GM23338 (cell line): ENCODE data around the gene LRFN3. TPM values are rescaled to one million over a fixed set of nuclear protein-coding genes. Genes with fewer than 3 reads are reported as not detected.

Experiments used
- CREB1 ChIP-seq: fragments of 250-450 bp; sonication (Bioruptor Pico); IDR thresholded peaks from 2 replicates; pipeline ENCODE4 v1.5.0; 2020; ENCODE audit warnings: low read depth, mild to moderate bottlenecking, moderate library complexity
- CTCF ChIP-seq, 2 experiments: fragments of 200-600 bp in 1 of 2; sonication (generic) in 1 of 2; conservative IDR thresholded peaks; 2 replicates each; pipeline versions ENCODE4 v1.5.1 to v1.6.1; 2016 to 2017; ENCODE audit warnings: antibody characterized with exemption in 2 of 2, low read depth in 2 of 2, mild to moderate bottlenecking in 2 of 2, moderate library complexity in 1 of 2
- POLR2AphosphoS5 ChIP-seq: IDR thresholded peaks from 2 replicates; pipeline ENCODE4 v1.6.1; 2016; ENCODE audit warnings: antibody characterized with exemption, low read depth
- REST ChIP-seq: IDR thresholded peaks from one replicate; pipeline ENCODE4 v1.6.1; 2018; ENCODE audit warnings: antibody characterized with exemption; ENCODE audit not compliant: unreplicated experiment
- ZNF114 ChIP-seq: fragments of 250-450 bp; sonication (Bioruptor Pico); IDR thresholded peaks from 2 replicates; pipeline ENCODE4 v1.5.0; 2020; ENCODE audit warnings: mild to moderate bottlenecking, moderate library complexity
- polyA plus RNA-seq: library from polyadenylated mRNA; unstranded; fragments of >200 nt; fragmentation: Nextera tagmentation; extraction: Ambion mirVana; gene quantifications from 2 replicates; pipeline ENCODE4 v1.2.1, GENCODE V29; 2016
- total RNA-seq: library from RNA; depleted of rRNA; stranded (reverse); fragments of >200 nt; shearing (Covaris generic); gene quantifications from 2 replicates; pipeline ENCODE4 v1.2.3, GENCODE V29; 2014
- TF ChIP-seq, protein P1 (sequence below): fragments of 250-450 bp; sonication (Bioruptor Pico); IDR thresholded peaks from 2 replicates; pipeline ENCODE4 v1.5.0; 2020; ENCODE audit warnings: mild to moderate bottlenecking, moderate library complexity

Gene LRFN3
- total and polyA plus RNA-seq, 2 experiments from 2014 or later = 5.8 to 15.1 TPM

DNA sequence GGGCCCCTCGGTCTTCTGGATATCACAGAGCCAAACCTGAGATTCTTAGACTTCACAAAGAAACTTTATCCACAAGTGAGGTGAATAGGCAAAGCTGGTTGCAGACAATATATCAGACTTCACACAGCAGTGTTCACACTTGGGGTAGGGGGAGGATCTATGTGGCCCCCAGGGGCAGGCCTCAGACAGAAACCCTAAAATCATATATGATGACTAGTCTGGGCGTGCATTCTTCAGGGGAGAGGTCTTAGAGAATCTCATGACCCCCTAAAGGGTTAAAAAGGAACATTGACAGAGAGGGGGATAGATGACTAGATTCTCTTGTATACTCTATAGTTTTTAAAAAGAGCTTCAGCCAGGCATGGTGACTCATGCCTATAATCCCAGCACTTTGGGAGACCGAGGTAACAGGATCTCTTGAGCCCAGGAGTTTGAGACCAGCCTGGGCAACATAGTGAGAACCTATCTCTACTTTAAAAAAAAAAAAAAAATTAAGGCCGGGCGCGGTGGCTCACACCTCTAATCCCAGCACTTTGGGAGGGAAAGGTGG, 30.9 kb upstream of the LRFN3 start (continued):
- TF ChIP-seq, protein P1, sequence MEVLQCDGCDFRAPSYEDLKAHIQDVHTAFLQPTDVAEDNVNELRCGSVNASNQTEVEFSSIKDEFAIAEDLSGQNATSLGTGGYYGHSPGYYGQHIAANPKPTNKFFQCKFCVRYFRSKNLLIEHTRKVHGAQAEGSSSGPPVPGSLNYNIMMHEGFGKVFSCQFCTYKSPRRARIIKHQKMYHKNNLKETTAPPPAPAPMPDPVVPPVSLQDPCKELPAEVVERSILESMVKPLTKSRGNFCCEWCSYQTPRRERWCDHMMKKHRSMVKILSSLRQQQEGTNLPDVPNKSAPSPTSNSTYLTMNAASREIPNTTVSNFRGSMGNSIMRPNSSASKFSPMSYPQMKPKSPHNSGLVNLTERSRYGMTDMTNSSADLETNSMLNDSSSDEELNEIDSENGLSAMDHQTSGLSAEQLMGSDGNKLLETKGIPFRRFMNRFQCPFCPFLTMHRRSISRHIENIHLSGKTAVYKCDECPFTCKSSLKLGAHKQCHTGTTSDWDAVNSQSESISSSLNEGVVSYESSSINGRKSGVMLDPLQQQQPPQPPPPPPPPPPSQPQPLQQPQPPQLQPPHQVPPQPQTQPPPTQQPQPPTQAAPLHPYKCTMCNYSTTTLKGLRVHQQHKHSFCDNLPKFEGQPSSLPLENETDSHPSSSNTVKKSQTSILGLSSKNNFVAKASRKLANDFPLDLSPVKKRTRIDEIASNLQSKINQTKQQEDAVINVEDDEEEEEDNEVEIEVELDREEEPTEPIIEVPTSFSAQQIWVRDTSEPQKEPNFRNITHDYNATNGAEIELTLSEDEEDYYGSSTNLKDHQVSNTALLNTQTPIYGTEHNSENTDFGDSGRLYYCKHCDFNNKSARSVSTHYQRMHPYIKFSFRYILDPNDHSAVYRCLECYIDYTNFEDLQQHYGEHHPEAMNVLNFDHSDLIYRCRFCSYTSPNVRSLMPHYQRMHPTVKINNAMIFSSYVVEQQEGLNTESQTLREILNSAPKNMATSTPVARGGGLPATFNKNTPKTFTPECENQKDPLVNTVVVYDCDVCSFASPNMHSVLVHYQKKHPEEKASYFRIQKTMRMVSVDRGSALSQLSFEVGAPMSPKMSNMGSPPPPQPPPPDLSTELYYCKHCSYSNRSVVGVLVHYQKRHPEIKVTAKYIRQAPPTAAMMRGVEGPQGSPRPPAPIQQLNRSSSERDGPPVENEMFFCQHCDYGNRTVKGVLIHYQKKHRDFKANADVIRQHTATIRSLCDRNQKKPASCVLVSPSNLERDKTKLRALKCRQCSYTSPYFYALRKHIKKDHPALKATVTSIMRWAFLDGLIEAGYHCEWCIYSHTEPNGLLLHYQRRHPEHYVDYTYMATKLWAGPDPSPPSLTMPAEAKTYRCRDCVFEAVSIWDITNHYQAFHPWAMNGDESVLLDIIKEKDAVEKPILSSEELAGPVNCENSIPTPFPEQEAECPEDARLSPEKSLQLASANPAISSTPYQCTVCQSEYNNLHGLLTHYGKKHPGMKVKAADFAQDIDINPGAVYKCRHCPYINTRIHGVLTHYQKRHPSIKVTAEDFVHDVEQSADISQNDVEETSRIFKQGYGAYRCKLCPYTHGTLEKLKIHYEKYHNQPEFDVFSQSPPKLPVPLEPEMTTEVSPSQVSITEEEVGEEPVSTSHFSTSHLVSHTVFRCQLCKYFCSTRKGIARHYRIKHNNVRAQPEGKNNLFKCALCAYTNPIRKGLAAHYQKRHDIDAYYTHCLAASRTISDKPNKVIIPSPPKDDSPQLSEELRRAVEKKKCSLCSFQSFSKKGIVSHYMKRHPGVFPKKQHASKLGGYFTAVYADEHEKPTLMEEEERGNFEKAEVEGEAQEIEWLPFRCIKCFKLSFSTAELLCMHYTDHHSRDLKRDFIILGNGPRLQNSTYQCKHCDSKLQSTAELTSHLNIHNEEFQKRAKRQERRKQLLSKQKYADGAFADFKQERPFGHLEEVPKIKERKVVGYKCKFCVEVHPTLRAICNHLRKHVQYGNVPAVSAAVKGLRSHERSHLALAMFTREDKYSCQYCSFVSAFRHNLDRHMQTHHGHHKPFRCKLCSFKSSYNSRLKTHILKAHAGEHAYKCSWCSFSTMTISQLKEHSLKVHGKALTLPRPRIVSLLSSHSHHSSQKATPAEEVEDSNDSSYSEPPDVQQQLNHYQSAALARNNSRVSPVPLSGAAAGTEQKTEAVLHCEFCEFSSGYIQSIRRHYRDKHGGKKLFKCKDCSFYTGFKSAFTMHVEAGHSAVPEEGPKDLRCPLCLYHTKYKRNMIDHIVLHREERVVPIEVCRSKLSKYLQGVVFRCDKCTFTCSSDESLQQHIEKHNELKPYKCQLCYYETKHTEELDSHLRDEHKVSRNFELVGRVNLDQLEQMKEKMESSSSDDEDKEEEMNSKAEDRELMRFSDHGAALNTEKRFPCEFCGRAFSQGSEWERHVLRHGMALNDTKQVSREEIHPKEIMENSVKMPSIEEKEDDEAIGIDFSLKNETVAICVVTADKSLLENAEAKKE = no peak
- TF ChIP-seq POLR2AphosphoS5 = no peak
- TF ChIP-seq CTCF (conservative IDR thresholded peaks at IDR 0.05; ENCODE audit: low read depth in 2 of 2) = no peak
- TF ChIP-seq CREB1 (CRISPR knock-in tag) = no peak
- TF ChIP-seq ZNF114 (CRISPR knock-in tag) = no peak
- no peak for TF ChIP-seq REST
